Fibroblast of villous mesenchyme (primary cell): Measurements from ENCODE around the gene ARID1B. TPM values are rescaled to one million over a fixed set of nuclear protein-coding genes. Genes with fewer than 3 reads are reported as not detected.

Experiments
- DNase-seq: peaks from one replicate; pipeline ENCODE4 v3.0.0-alpha.2; 2010; ENCODE audit warnings: low read depth
- H3K4me3 ChIP-seq: 2 replicates; pipeline ENCODE4 v1.5.1; 2011; ENCODE audit warnings: low read depth, mild to moderate bottlenecking, low read length
- CTCF ChIP-seq: IDR thresholded peaks from 2 replicates; pipeline ENCODE4 v1.5.1; 2012; ENCODE audit warnings: low read depth, mild to moderate bottlenecking, low read length; ENCODE audit not compliant: insufficient read depth
- total RNA-seq: library from RNA; depleted of rRNA; stranded (reverse); fragments of >200 nt; gene quantifications from 2 replicates; pipeline ENCODE4 v1.2.3, GENCODE V29; 2012

Gene ARID1B
- total RNA-seq, 1 donor, result 41.0 TPM

GRCh38 chr6:156825475-156825874, 48.3 kb downstream of the ARID1B start:
- H3K4me3 ChIP-seq, result no peak overlapping the region
- DNase-seq, result no peak
- no peak for TF ChIP-seq CTCF

DNA sequence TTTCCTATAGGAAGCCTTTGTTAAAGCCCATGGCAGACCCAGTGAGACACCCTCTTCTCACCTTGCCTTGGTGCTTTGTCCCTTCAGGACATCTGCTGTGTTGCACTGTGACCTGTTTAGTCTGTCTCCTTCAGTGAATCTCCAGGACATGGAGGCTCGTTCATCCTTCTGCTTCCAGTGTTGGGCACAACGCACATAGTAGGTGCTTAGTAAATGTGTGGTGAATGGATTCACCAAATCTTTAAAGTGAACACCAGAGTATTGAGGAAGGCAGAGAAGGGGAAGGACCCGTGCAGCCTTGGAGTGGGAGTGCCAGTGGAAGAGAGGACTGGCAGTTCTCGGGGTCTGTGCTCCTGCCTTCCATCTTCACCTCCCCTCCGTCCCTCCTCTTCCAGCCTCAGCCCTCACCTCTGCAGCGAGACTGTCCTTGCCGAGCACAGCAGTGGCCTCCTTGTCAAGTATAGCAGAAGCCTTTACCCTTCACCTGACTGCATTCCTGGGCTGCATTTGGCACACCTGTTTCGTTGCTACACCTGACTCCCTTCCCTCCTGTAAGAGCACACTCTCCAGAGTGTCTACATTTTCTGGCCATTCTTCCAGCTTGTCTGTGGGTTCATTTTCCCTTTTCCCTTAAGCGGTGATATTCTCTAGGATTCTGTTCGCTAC, 49.2 kb downstream of the ARID1B start:
- DNase-seq, result no peak
- TF ChIP-seq CTCF, result no peak
- H3K4me3 ChIP-seq, result no peak overlapping the region

- H3K4me3 ChIP-seq, result no peak overlapping the region
- TF ChIP-seq CTCF, result no peak
- DNase-seq, result peak; percentile 54
Measured at GRCh38 chr6:156827382-156827781, 50.2 kb downstream of the ARID1B start.

GRCh38 chr6:156828280-156828703, 51.1 kb downstream of the ARID1B start:
- no peak for TF ChIP-seq CTCF
- peak; percentile 88 for DNase-seq
- no peak overlapping the region for H3K4me3 ChIP-seq

DNA sequence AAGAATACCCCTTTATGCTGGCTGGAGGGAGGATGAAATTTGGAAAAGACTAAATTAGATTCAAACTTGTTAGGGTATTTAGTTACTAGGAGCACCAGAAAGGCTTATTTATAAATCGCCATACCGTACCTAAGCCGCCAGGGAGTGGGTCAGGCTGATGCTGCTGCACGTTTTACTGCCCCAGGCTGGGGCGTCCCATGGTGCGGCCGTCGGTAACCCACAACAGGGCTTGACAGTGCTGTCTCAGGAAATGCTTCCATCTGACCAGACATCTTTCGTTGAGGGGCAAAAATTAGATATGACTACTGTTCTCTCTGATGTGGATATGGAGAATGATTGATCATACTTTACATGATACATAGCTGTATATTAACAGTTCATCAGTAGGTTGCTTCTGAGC, 52.9 kb downstream of the ARID1B start:
- no peak for TF ChIP-seq CTCF
- H3K4me3 ChIP-seq, result no peak overlapping the region
- DNase-seq, result no peak

- TF ChIP-seq CTCF, result no peak
- no peak overlapping the region for H3K4me3 ChIP-seq
- DNase-seq, result no peak
Measured at GRCh38 chr6:156832231-156832647, 55.1 kb downstream of the ARID1B start.

DNA sequence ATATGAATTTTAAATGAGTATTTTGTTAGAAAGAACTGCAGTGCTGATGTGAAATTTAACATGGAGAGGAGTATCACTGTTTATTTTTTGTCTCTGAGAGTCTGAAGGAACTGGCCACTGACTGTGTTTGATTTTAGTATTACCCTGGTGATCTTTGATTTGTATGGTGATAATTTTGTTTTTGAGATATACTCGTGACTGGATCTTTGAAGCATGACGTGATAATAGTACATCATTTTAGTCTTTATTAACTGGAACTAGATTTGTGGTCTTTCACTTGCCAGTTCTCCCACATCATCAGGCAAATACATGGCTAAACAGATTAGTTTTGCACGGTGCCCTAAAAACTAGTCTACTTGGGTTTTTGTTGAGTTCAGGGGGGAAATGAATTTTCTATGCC, 55.5 kb downstream of the ARID1B start:
- TF ChIP-seq CTCF, result no peak
- no peak for DNase-seq
- no peak overlapping the region for H3K4me3 ChIP-seq
